Measurements from ENCODE around the gene RBP3. TPM values are rescaled to one million over a fixed set of nuclear protein-coding genes. Genes with fewer than 3 reads are reported as not detected.

RBP3 gene
- total RNA-seq, 1 donor from 2014 or later = not detected

GRCh38 chr10:47364366-47364765, 16.2 kb downstream of the RBP3 start:
- no peak overlapping the region for H3K27ac Mint-ChIP-seq (ENCODE audit: unreplicated experiment)
- no peaks in the 10 kb centered on the region for H3K9me3 Mint-ChIP-seq
- DNase-seq (ENCODE audit: low read depth, low spot score) = no peak
- no peak for TF ChIP-seq CTCF (conservative IDR thresholded peaks at IDR 0.05)
- no peak overlapping the region for H3K4me3 Mint-ChIP-seq
- no peaks in the 10 kb centered on the region for H3K4me1 Mint-ChIP-seq
- H3K27me3 Mint-ChIP-seq (ENCODE audit: low read depth) = no peaks in the 10 kb centered on the region
- no peaks in the 10 kb centered on the region for H3K36me3 Mint-ChIP-seq (ENCODE audit: low read depth)

GRCh38 chr10:47364911-47365310, 16.7 kb downstream of the RBP3 start:
- Mint-ChIP-seq H3K27me3 (ENCODE audit: low read depth) (no peaks in the 10 kb centered on the region), H3K9me3 (no peaks in the 10 kb centered on the region), H3K36me3 (ENCODE audit: low read depth) (no peaks in the 10 kb centered on the region), H3K4me3 (no peak overlapping the region), H3K4me1 (no peaks in the 10 kb centered on the region), H3K27ac (ENCODE audit: unreplicated experiment) (no peak overlapping the region)
- no peak for TF ChIP-seq CTCF (conservative IDR thresholded peaks at IDR 0.05)
- DNase-seq (ENCODE audit: low read depth, low spot score) = no peak

GRCh38 chr10:47365431-47366180, 17.4 kb downstream of the RBP3 start:
- Mint-ChIP-seq H3K27me3 (ENCODE audit: low read depth) (no peaks in the 10 kb centered on the region), H3K9me3 (no peaks in the 10 kb centered on the region)
- no peak for DNase-seq (ENCODE audit: low read depth, low spot score)

GRCh38 chr10:47366181-47366631, 18.0 kb downstream of the RBP3 start:
- Mint-ChIP-seq H3K4me3 (no peak overlapping the region), H3K27ac (ENCODE audit: unreplicated experiment) (no peak overlapping the region), H3K4me1 (no peaks in the 10 kb centered on the region), H3K36me3 (ENCODE audit: low read depth) (no peaks in the 10 kb centered on the region), H3K27me3 (ENCODE audit: low read depth) (no peaks in the 10 kb centered on the region), H3K9me3 (no peaks in the 10 kb centered on the region)
- TF ChIP-seq CTCF (conservative IDR thresholded peaks at IDR 0.05) = no peak
- no peak for DNase-seq (ENCODE audit: low read depth, low spot score)

More at GRCh38 chr10:47365431-47366180, 17.4 kb downstream of the RBP3 start:
- Mint-ChIP-seq H3K4me3 (no peak overlapping the region), H3K4me1 (no peaks in the 10 kb centered on the region), H3K27ac (ENCODE audit: unreplicated experiment) (no peak overlapping the region), H3K36me3 (ENCODE audit: low read depth) (no peaks in the 10 kb centered on the region)
- no peak for TF ChIP-seq CTCF (conservative IDR thresholded peaks at IDR 0.05)

- no peak overlapping the region for H3K4me3 Mint-ChIP-seq
Observed at GRCh38 chr10:47366731-47367460, 18.7 kb downstream of the RBP3 start.

More at GRCh38 chr10:47366731-47367460, 18.7 kb downstream of the RBP3 start:
- H3K36me3 Mint-ChIP-seq (ENCODE audit: low read depth) = no peaks in the 10 kb centered on the region
- H3K27ac Mint-ChIP-seq (ENCODE audit: unreplicated experiment) = no peak overlapping the region
- DNase-seq (ENCODE audit: low read depth, low spot score) = no peak
- no peaks in the 10 kb centered on the region for H3K27me3 Mint-ChIP-seq (ENCODE audit: low read depth)
- TF ChIP-seq CTCF (conservative IDR thresholded peaks at IDR 0.05) = no peak
- H3K4me1 Mint-ChIP-seq = no peaks in the 10 kb centered on the region
- H3K9me3 Mint-ChIP-seq = no peaks in the 10 kb centered on the region
